ENCODE results near the gene PHYKPL. TPM values are rescaled to one million over a fixed set of nuclear protein-coding genes. Genes with fewer than 3 reads are reported as not detected.
A peak's percentile ranks its signal among the peaks of the same experiment; 100 is the strongest.

PHYKPL gene
- total RNA-seq, 1 experiment from 2014 or later: 21.2 TPM

GRCh38 chr5:178163772-178164735 is 68.5 kb downstream of the PHYKPL start:
- H3K27me3 ChIP-seq: peaks cover 10% of the 10 kb centered on the region; the same call in 1 of the 2 replicates
- no peak overlapping the region for H3K27ac ChIP-seq
- H3K4me1 ChIP-seq: peaks cover 4% of the 10 kb centered on the region; the same call in 1 of the 2 replicates
- DNase-seq: peak; percentile 86 to 95
- H3K4me3 ChIP-seq: no peak overlapping the region
- H3K36me3 ChIP-seq: no peaks in the 10 kb centered on the region
- H3K9me3 ChIP-seq (replicated peaks): no peaks in the 10 kb centered on the region

GRCh38 chr5:178162481-178162880 is 70.1 kb downstream of the PHYKPL start:
- Histone ChIP-seq H3K27me3 (peaks cover 10% of the 10 kb centered on the region; the same call in 1 of the 2 replicates), H3K27ac (no peak overlapping the region), H3K4me1 (peaks cover 4% of the 10 kb centered on the region; the same call in 1 of the 2 replicates), H3K4me3 (no peak overlapping the region), H3K9me3 (replicated peaks) (no peaks in the 10 kb centered on the region), H3K36me3 (no peaks in the 10 kb centered on the region)
- no peak for DNase-seq

- no peaks in the 10 kb centered on the region for H3K36me3 ChIP-seq
- no peak overlapping the region for H3K4me3 ChIP-seq
- H3K9me3 ChIP-seq (replicated peaks): no peaks in the 10 kb centered on the region
- peak; percentile 44 to 64 for DNase-seq
- no peak overlapping the region for H3K27ac ChIP-seq
- peaks cover 4% of the 10 kb centered on the region; the same call in 1 of the 2 replicates for H3K4me1 ChIP-seq
- H3K27me3 ChIP-seq: peaks cover 9% of the 10 kb centered on the region; the same call in 1 of the 2 replicates
These were observed 72.4 kb downstream of the PHYKPL start for GRCh38 chr5:178160176-178160575.

Other genes starting within 250 kb of the PHYKPL start
- 0.28 and 0.84 TPM in 2 replicates for gene PROP1, start 236.6 kb downstream of the PHYKPL start, total RNA-seq (2014; rRNA removed; shearing (Covaris generic))
- 43.8 and 45.8 TPM in 2 replicates for gene N4BP3, start 119.3 kb downstream of the PHYKPL start, total RNA-seq (2014; rRNA removed; shearing (Covaris generic))
- 24.6 and 24.7 TPM in 2 replicates for gene RMND5B, start 101.8 kb downstream of the PHYKPL start, total RNA-seq (2014; rRNA removed; shearing (Covaris generic))
- gene NHP2, start 78.9 kb downstream of the PHYKPL start, total RNA-seq (2014; rRNA removed; shearing (Covaris generic)): 277 and 303 TPM in 2 replicates
- gene GMCL2, start 45.4 kb downstream of the PHYKPL start, total RNA-seq (2014; rRNA removed; shearing (Covaris generic)): not detected in 2 replicates
- gene HNRNPAB, start 28.3 kb downstream of the PHYKPL start, total RNA-seq (2014; rRNA removed; shearing (Covaris generic)): 244 and 266 TPM in 2 replicates